Measurements from ENCODE around the gene NEU3. TPM values are rescaled to one million over a fixed set of nuclear protein-coding genes. Genes with fewer than 3 reads are reported as not detected.

NEU3 gene
- total RNA-seq, 1 experiment from 2014 or later: 29.0 TPM

DNA sequence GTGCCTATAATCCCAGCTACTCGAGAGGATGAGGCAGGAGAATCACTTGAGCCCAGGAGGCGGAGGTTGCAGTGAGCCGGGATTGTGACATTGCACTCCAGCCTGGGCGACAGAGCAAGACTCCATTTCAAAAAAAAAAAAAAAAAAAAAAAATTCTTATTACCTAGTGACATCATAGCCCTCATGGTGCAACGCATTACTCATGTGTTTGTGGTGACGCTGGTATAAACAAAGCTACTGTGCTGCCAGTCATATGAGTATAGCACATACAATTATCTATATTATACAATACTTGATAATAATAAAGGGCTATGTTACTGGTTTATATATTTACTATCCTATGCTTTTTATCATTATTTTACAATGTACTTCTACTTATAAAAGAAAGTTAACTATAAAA is 66.8 kb downstream of the NEU3 start:
- BruUV-seq (replicated peaks): no TSS peak
- POLR2A ChIA-PET: interaction anchor here (0.6 kb wide), 1 partner anchor 22 kb away, joined by 4 read pairs; no protein-coding TSS in a partner anchor

DNA sequence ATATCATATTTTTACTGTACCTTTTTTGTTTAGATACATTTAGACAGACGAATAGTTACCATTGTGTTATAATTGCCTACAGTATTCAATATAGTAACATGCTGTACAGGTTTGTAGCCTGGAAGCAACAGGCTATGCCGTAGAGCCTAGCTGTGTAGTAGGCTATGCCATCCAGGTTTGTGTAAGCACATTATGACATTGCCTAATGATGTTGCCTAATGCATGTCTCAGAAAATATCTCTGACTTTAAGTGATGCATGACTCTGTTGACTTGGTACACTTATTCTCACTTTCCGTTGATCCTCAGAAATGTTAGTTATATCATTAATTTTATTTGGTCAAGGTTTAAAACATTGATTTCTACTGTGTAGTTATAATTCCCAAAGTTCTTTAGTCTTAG is 68.1 kb downstream of the NEU3 start:
- ATAC-seq (no peak), DNase-seq (ENCODE audit: low read depth, low spot score) (no peak)
- Histone ChIP-seq H3K27me3 (ENCODE audit: control insufficient read depth, insufficient read depth, low read length) (peaks cover 10% of the 10 kb centered on the region; the same call in 1 of the 2 replicates), H3K4me1 (ENCODE audit: control insufficient read depth, insufficient read depth, low read length) (no peaks in the 10 kb centered on the region), H3K9me3 (ENCODE audit: control insufficient read depth, insufficient read depth, low read depth, low read length) (peaks cover 14% of the 10 kb centered on the region), H3K36me3 (ENCODE audit: control insufficient read depth, insufficient read depth, low read length) (no peaks in the 10 kb centered on the region), H3K4me3 (ENCODE audit: low read depth in 2 of 2, low read length in 2 of 2) (no peak overlapping the region), H3K27ac (ENCODE audit: low read length) (no peak overlapping the region)
- TF ChIP-seq, protein P1, sequence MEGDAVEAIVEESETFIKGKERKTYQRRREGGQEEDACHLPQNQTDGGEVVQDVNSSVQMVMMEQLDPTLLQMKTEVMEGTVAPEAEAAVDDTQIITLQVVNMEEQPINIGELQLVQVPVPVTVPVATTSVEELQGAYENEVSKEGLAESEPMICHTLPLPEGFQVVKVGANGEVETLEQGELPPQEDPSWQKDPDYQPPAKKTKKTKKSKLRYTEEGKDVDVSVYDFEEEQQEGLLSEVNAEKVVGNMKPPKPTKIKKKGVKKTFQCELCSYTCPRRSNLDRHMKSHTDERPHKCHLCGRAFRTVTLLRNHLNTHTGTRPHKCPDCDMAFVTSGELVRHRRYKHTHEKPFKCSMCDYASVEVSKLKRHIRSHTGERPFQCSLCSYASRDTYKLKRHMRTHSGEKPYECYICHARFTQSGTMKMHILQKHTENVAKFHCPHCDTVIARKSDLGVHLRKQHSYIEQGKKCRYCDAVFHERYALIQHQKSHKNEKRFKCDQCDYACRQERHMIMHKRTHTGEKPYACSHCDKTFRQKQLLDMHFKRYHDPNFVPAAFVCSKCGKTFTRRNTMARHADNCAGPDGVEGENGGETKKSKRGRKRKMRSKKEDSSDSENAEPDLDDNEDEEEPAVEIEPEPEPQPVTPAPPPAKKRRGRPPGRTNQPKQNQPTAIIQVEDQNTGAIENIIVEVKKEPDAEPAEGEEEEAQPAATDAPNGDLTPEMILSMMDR (IDR thresholded peaks at IDR 0.05): no peak
- no peak for TF ChIP-seq REST (IDR thresholded peaks at IDR 0.05; ENCODE audit: insufficient read depth in 1 of 2, low read depth in 2 of 2, low read length in 1 of 2)
- no peak for TF ChIP-seq POLR2AphosphoS5 (IDR thresholded peaks at IDR 0.05; ENCODE audit: low read depth, low read length)
- TF ChIP-seq SIN3A (IDR thresholded peaks at IDR 0.05; ENCODE audit: borderline replicate concordance, insufficient read depth, low read depth, low read length): no peak
- TF ChIP-seq TCF7L2 (IDR thresholded peaks at IDR 0.05; ENCODE audit: low read depth, low read length): no peak
- POLR2A ChIA-PET: no interaction called here
- CTCF ChIA-PET: no interaction called here
- no TSS peak for BruUV-seq (replicated peaks)
- in situ Hi-C loops (cut with HindIII; ENCODE audit: low pct_unique_long_range_greater_than_20kb, low sequenced_read_pairs) (no loop called here), intact Hi-C loops (cut with micrococcal nuclease; ENCODE audit: unreplicated experiment) (no loop called here)

More for the DNA sequence above, 66.8 kb downstream of the NEU3 start:
- in situ Hi-C loops (cut with HindIII; ENCODE audit: low pct_unique_long_range_greater_than_20kb, low sequenced_read_pairs): no loop called here
- TF ChIP-seq SIN3A (IDR thresholded peaks at IDR 0.05; ENCODE audit: borderline replicate concordance, insufficient read depth, low read depth, low read length) (no peak), TCF7L2 (IDR thresholded peaks at IDR 0.05; ENCODE audit: low read depth, low read length) (no peak), POLR2AphosphoS5 (IDR thresholded peaks at IDR 0.05; ENCODE audit: low read depth, low read length) (no peak), REST (IDR thresholded peaks at IDR 0.05; ENCODE audit: insufficient read depth in 1 of 2, low read depth in 2 of 2, low read length in 1 of 2) (no peak)
- TF ChIP-seq, protein P1 (IDR thresholded peaks at IDR 0.05): no peak
- Histone ChIP-seq H3K4me1 (ENCODE audit: control insufficient read depth, insufficient read depth, low read length) (no peaks in the 10 kb centered on the region), H3K36me3 (ENCODE audit: control insufficient read depth, insufficient read depth, low read length) (no peaks in the 10 kb centered on the region), H3K9me3 (ENCODE audit: control insufficient read depth, insufficient read depth, low read depth, low read length) (peaks cover 14% of the 10 kb centered on the region), H3K4me3 (ENCODE audit: low read depth in 2 of 2, low read length in 2 of 2) (no peak overlapping the region), H3K27ac (ENCODE audit: low read length) (no peak overlapping the region), H3K27me3 (ENCODE audit: control insufficient read depth, insufficient read depth, low read length) (peaks cover 10% of the 10 kb centered on the region; the same call in 1 of the 2 replicates)
- CTCF ChIA-PET: no interaction called here
- no peak for DNase-seq (ENCODE audit: low read depth, low spot score)
- intact Hi-C loops (cut with micrococcal nuclease; ENCODE audit: unreplicated experiment): no loop called here
- ATAC-seq: no peak

Measured in Panc1 (cell line).